Lower lobe of right lung (tissue), 2 donors: Measurements from ENCODE around the gene RAB3B. TPM values are rescaled to one million over a fixed set of nuclear protein-coding genes. Genes with fewer than 3 reads are reported as not detected.

ENCODE experiments used
- ATAC-seq, 2 donors: fragments of 200-7000 bp; cut with Tn5 transposase; one replicate each; pipeline ENCODE4 v1.9.1; 2020 to 2022; ENCODE audit warnings: mild to moderate bottlenecking in 2 of 2, moderate library complexity in 2 of 2
- DNase-seq: peaks from one replicate; pipeline ENCODE4 v3.0.0-alpha.2; 2020
- H3K27ac ChIP-seq: fragments of 200-600 bp; one replicate; pipeline ENCODE4 v1.8.0; 2022
- H3K27me3 ChIP-seq: fragments of 200-600 bp; one replicate; pipeline ENCODE4 v1.8.0; 2022; ENCODE audit warnings: low read depth
- H3K36me3 ChIP-seq: fragments of 200-600 bp; one replicate; pipeline ENCODE4 v1.8.0; 2022; ENCODE audit warnings: mild to moderate bottlenecking
- H3K4me1 ChIP-seq: fragments of 200-600 bp; one replicate; pipeline ENCODE4 v1.8.0; 2022
- H3K4me3 ChIP-seq: fragments of 200-600 bp; one replicate; pipeline ENCODE4 v1.8.0; 2022; ENCODE audit warnings: mild to moderate bottlenecking
- H3K9me3 ChIP-seq: fragments of 200-600 bp; one replicate; pipeline ENCODE4 v1.8.0; 2022
- CTCF ChIP-seq: fragments of 200-600 bp; IDR thresholded peaks from one replicate; pipeline ENCODE4 v1.8.0; 2022; ENCODE audit warnings: antibody characterized with exemption, mild to moderate bottlenecking
- intact Hi-C: fragments of 100-400 bp; cut with DNase I; formaldehyde crosslinking; loops from one replicate; pipeline ENCODE4 v1.11.0; 2022
- total RNA-seq: library from RNA; stranded (reverse); fragmentation: NEBNext Ultra II Directional; extraction: Animal tissue kit (Norgen Biotek cat#: 25700); gene quantifications from one replicate; pipeline ENCODE4 v1.2.1, GENCODE V29; 2021
- donor health status: DM: no; HTN: yes; CAD: no; lungs with severe emphysema.

The RAB3B gene
- total RNA-seq, 1 donor from 2014 or later, result 0.06 TPM

DNA sequence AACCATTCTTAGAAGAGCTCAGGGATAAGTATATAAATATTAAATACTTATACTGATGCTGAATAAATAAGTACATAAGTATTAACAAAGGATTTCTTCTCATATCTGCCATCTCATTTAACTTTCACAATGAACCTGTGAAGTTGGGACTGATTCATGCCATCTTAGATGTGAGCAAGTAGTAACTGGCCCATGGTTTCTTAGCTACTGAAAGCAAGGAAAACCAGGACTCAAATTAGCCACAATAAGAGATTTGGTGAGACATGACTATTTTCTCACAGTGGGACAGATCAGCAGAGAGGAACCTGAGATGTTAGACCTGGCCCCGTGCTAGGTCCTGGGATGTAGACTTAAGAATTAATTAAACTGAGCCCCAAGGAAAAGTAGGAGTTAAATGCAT, 8.2 kb upstream of the RAB3B start:
- no peak for DNase-seq
- TF ChIP-seq CTCF, result no peak
- Histone ChIP-seq H3K4me3 (no peak overlapping the region), H3K36me3 (no peaks in the 10 kb centered on the region), H3K4me1 (no peaks in the 10 kb centered on the region), H3K9me3 (no peaks in the 10 kb centered on the region), H3K27me3 (peaks cover 21% of the 10 kb centered on the region), H3K27ac (no peak overlapping the region)
- intact Hi-C loops, result no loop called here
- no peak for ATAC-seq

DNA sequence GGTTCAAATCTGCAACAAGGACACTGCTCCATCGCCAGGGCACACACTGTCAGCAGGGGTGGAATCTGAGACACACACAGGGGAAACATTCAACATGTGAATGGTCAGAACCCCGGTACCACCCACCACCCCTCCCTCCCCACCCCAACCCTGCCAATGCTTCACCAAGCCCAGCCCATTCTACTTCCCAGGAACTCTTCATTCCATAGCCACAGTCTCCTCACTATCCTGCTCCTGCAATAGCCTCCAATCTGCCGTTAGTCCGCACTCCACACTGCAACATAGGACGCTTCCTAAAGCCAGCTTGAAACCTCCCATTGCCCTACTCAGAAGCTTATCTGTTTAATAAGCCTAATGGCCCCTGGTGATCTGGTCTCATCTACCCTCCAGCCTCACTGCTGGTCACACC, 7.5 kb upstream of the RAB3B start:
- TF ChIP-seq CTCF, result no peak
- peaks cover 27% of the 10 kb centered on the region for H3K27me3 ChIP-seq
- DNase-seq (no peak), ATAC-seq (no peak)
- no peaks in the 10 kb centered on the region for H3K36me3 ChIP-seq
- intact Hi-C loops, result no loop called here
- H3K9me3 ChIP-seq, result no peaks in the 10 kb centered on the region
- no peak overlapping the region for H3K27ac ChIP-seq
- no peak overlapping the region for H3K4me3 ChIP-seq
- no peaks in the 10 kb centered on the region for H3K4me1 ChIP-seq

DNA sequence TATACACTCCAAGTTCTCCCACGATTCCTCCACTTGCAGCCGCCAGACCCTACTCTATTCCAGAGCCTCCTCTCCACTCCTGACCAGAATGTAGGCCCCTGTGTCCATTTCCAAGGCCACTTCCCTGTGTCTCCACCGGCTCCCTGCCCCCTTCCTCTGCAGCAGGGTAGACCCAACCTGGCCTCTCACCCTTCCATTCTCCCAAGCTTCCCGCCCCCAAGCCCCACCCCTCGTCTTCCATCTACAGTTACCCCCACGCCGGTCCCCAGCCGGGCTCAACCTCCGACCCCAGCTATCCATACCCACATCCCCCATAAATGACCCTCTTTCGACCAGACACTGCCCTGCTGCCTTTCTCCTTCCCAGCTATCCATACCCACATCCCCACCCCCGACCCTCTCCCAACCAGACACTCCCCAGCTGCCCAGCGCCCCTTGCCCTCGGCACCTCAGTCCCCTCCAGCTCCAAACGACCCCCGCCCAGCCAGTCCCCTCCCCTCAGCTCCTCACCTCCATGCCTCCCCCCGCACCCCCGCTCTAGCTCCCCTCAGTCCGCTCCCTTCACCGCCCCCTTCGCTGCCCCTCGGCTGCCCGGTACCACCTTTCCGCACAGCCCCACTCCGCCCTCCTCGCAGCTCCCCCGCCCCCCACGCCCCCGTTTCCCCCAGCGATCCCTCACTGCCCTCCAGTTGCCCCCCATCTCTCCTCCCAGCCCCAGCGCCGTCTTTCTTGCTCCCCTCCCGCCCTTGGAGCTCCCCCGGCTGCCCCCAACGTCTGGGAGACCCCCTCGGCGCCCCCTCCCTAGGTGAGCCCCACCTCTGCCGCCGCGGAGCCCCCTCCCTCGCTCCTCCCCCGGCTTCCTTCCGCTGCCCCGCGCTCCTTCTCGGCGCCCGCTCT, 670 bp downstream of the RAB3B start:
- no peaks in the 10 kb centered on the region for H3K4me1 ChIP-seq
- H3K9me3 ChIP-seq, result no peaks in the 10 kb centered on the region
- H3K4me3 ChIP-seq, result peak overlapping the region; percentile 49
- intact Hi-C loops, result no loop called here
- H3K27ac ChIP-seq, result no peak overlapping the region
- peaks cover 56% of the 10 kb centered on the region for H3K27me3 ChIP-seq
- ATAC-seq (no peak), DNase-seq (no peak)
- TF ChIP-seq CTCF, result no peak
- no peaks in the 10 kb centered on the region for H3K36me3 ChIP-seq

DNA sequence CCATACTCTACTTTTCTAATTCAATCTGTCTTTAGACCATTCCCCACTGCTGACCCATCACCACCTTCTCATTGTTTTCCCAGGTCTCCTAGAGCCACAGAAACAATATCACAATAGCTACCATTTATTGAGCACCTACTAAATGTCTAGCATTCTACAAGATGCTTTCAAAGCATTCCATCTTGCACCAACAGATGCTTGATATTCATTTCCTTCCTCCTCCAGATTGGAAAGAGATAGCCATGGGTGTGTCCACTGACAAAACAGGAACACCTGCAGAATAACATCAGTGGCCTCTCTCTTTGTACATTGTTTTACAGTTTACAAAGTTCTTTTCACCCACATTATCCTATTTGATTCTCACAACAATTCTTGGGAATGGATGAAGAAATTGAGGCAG, 2.2 kb downstream of the RAB3B start:
- Histone ChIP-seq H3K4me3 (no peak overlapping the region), H3K27me3 (peaks cover 46% of the 10 kb centered on the region), H3K27ac (no peak overlapping the region), H3K4me1 (no peaks in the 10 kb centered on the region), H3K36me3 (no peaks in the 10 kb centered on the region), H3K9me3 (no peaks in the 10 kb centered on the region)
- ATAC-seq (no peak), DNase-seq (no peak)
- no peak for TF ChIP-seq CTCF
- intact Hi-C loops, result no loop called here

DNA sequence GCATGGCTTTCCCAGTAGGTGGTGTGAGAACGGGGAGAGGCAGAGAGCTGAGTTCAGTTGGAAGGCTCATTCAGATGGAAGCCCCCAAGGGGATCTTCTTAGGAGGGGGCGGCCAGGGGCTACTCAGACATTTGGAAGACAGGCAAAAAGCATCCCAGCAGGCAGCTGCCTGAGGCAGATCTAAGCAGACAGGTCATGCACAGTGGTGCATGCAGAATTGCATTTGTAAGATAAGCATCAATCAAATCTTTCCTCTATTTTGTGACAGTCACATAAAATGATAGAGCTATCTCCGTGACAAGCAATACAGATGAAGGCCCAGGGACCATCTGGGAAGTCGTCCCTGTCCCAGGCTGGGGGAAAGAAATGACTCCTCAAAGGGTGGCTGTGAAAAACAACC, 3.8 kb downstream of the RAB3B start:
- H3K36me3 ChIP-seq, result no peaks in the 10 kb centered on the region
- no peak for TF ChIP-seq CTCF
- no peak overlapping the region for H3K27ac ChIP-seq
- no peak for ATAC-seq
- no peaks in the 10 kb centered on the region for H3K4me1 ChIP-seq
- DNase-seq, result no peak
- H3K27me3 ChIP-seq, result peaks cover 31% of the 10 kb centered on the region
- no peaks in the 10 kb centered on the region for H3K9me3 ChIP-seq
- H3K4me3 ChIP-seq, result no peak overlapping the region
- intact Hi-C loops, result no loop called here
